Measurements from ENCODE around the gene TMEM130.

TMEM130 gene

DNA sequence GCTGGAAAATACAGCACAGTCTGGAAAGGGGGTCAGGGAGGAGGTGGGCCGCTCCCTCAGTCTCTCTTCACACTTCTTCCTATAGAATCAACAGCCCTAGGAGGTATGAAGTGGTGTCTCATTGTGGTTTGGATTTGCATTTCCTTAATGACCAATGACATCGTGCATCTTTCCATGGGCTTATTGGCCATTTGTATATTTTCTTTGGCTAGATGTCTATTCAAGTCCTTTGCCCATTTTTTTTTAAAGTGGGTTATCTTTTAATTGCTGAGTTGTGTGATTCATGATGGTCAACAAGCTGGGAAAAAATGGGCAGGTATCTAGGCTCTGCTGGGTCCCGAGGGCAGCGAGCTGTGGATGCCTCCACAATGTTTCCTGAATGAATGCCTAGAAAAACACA is 29.1 kb downstream of the TMEM130 start:
- no peak for DNase-seq

DNA sequence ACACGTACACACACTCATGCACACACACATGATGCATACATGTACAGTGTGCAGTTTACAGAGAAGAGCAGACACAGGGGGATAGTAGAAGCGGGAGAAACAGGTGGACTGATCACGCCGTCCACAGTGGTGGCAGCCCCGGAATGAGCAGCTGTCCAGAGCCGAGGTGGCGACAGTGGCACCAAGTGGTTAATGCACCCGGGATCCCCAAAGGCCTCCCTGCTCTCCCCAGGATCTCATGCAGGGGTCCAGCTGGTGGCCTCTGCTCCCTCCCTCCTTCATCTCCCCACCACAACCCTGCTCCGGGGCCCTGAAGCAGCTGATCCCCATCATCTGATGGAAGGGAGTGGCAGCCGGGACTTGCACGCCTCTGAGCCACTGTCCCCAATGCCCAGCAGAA is 29.7 kb downstream of the TMEM130 start:
- no peak for DNase-seq

DNA sequence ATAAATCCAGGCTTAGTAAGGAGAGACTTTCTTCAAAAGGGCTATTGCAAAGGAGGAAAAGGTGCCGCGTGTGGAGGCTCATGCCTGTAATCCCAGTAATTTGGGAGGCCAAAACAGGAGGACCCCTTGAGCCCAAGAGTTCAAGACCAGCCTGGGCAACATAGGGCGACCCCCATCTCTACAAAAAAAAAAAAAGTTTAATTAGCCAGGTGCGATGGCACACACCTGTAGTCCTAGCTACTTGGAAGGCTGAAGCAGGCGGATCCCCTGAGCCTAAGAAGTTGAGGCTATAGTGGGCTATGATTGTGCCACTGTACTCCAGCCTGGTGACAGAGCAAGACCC is 32.2 kb downstream of the TMEM130 start:
- DNase-seq, result no peak

DNA sequence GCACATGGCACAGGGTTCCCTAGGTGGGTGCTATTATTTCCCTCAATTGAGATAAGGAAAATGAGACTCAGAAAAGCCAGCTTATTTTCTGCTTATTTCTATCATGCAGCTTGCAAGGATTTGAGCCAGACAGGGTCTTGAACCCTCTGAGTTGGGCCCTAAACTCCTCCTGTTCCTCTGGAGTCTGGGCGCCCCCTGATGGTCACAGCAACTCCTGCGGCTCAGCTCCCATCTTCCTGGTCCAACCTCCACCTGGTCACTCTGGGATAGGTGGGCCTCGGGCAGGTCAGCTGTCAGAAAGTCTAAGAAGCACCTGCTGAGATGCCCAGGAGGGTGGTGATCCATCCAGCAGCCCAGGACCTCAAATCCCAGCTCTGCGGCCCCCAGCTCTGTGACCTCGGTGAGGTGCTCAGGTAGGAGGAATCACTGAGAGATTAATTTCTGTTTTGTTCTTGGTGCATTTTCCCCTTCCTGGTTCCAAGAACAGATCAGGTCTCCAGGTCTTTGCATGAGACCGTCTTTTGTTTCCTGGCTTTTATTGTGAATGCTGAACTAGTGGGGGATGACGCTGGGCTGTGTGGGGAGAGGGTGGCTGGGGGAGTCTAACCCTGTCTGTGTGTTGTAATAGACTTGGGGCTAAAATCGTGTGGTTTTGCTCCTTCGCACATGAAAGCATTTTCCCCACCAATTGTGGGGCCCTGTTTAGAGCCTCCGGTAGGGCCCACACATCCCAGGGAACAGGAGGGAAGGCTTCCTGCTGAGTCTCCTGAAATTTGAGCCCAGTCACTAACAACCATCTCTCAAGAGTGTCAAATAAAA is 32.8 kb downstream of the TMEM130 start:
- no peak for DNase-seq

DNA sequence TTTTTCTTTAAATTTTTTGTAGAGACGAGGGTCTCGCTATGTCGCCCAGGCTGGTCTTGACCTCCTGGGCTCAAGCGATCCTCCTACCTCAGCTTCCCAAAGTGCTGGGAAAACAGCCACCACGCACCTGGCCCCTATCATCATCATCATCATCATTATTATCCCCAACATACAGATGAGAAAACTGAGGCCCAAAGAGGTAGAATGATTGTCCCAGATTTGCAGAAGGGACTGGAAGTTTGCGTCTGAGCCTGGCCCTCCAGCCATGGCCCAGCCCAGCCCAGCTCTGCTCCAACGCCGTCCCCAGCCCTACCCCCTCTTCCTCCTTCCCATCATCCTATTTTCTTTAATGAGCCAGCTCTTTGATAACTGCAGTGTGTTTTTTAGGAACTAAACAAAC is 34.9 kb downstream of the TMEM130 start:
- no peak for DNase-seq

DNA sequence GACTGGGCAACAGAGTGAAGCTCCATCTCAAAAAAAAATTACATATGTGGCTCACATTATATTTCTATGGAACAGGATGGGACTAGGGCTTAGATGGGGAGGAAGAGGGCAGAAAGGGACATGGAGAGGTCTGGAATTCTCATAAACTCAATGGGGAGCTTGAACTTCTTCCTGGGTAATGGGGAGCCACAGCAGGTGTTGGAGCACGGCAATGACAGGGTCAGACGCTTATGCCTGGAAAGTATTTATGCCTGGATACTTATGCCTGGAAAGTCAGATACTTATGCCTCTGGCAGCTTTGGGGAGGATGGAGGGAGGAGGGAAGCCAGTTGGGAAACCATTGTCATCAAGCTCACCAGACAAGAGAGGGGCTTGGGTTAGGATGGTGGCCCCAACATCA is 36.8 kb downstream of the TMEM130 start:
- no peak for DNase-seq

DNA sequence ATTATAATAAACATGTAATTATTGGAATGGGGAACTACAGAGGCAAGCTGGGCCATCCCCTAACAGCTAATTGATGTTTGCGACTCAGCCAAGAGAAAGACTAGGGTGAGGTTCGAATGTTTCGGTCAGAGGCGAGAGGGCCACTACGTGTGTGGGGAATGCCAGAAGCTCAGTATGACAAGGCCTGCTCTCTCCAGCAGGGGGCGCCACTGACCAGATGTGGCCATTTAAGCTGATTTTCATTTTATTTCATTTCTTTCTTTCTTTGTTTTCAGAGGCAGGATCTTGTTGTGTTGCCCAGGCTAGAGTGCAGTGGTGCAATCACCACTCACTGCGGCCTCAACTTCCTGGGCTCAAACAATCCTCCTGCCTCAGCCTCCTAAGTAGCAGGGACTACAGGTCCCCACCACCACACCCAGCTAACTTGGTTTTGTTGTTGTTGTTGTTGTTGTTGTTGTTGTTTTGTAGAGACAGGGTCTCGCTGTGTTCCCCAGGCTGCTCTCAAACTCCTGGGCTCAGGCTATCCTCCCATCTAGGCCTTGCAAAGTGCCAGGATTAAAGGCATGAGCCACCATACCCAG is 38.1 kb downstream of the TMEM130 start:
- DNase-seq, result no peak

DNA sequence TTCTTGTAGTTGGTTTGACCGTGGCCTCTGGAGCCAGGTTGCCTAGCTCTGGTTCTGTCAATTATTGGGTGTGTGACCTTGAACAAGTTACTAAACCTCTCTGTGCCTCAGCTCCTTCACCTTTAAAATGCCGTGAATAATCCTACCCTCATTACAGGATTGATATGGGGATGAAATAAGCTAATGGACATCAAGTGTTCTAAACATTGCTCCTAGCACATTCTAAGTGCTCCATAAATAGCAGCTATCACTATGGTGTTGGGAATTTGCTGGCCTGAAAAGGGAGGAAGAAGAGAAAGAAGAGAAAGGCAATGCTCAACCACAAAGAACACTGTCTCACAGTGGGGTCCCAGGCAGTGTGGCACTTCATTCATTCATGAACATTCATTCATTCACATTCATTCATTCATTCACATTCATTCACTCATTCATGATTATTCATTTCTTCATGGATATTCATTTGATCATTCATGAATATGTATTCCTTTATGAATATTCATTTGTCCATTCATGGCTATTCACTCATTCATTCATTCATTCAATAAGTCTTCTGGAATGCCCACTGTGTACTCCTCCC is 38.8 kb downstream of the TMEM130 start:
- DNase-seq, result no peak

DNA sequence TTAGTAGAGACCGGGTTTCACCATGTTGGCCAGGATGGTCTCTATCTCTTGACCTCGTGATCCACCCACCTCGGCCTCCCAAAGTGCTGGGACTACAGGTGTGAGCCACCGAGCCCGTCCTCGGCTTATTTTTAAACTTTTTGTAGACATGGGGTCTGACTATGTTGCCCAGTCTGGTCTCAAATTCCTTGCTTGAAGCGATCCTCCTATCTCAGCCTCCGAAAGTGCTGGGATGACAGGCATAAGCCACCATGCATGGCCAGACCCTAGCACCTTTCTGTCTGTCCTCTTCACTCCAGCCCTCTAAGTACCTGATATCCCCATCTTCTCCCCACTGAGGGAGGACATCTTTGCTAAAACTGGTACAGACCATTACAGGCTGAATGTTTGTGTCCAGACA is 41.4 kb downstream of the TMEM130 start:
- DNase-seq, result no peak

DNA sequence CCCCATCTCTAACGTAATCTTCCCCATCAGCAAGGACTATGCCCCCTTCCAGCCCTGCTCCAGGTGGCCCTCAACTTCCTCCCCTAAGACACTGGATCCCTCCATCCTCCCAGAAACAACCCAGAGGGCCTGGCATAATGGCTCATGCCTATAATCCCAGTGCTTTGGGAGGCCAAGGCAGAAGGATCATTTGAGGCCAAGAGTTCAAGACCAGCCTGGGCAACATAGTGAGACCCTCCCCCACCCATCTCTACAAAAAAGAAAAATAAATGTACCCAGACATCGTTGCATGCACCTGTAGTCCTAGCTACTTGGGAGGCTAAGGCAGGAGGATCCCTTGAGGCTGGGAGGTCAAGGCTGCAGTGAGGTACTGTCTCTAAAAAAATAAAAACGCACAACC is 42.6 kb downstream of the TMEM130 start:
- DNase-seq, result no peak

DNA sequence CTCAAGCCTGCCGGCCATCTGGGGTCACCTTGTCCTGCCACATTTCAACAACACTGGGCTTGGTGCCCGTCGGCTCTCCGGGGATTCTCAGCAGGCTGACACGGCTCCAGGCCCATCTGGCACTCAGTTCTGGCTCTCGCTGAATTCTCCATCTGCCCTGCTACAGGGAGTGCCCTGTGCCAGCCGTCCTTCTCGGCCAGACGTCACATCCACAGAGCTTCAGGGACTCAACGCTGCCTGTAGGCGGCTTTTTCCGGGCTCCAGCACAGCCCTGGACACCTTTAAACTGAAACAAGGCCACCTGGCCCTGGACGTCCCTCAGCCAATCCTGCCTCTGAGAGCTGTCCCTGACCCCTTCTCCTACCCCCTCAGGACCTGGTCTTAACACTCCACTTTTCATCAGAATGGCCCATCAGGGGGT is 43.0 kb downstream of the TMEM130 start:
- DNase-seq, result no peak

DNA sequence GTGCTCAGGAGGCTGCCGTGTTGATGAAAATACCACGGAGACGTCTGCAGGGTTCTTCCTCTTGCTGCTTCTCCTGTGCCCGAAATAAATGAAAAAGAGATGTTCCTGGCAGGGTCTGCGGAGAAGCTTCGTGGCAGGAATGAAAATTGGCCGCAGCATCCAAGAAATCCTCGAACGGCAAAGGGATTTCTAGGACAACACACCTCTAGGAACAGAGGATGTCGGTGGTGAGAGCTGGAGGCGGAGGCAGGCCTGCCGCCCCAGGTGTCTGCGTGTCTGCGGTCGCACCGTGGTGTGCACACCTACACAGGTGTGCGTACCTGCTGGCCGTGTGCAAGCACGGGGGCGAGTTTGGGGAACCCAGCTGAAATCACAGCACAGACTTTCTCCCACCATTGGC is 43.4 kb downstream of the TMEM130 start:
- no peak for DNase-seq

DNA sequence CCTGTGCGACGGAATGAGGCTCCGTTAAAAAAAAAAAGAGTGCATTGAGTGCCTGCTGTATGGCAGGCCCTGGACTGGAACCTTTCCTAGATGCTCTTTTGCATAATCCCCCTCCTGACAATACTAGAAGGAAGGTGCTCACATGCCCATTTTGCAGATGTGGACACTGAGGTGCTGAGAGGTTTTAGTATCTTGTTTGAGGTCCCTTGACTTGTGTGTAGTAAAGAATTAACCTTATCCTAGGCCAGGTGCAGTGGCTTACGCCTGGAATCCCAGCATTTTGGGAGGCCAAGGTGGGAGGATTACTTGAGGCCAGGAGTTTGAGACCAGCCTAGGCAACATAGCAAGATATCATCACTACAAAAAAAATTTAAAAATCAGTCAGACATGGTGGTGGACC is 46.6 kb downstream of the TMEM130 start:
- no peak for DNase-seq

DNA sequence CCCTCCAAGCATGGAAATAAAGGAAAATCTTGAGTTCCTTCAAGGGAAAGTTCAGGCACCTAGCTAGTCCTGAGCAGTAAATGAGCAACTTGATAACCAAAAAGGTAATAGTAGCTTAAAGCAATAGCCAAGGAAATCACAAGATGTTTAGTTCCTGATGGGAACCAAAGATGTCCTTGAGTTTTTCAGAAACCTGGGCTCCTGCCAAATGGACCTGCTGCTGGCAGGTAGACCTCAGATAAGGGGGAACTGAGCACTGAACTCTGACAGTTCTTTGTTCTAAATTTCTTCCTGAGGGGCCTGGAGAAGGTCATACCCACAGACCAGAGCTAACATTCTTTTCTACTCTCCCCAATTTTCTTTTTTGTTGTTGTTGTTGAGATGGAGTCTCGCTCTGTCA is 48.5 kb downstream of the TMEM130 start:
- no peak for DNase-seq

DNA sequence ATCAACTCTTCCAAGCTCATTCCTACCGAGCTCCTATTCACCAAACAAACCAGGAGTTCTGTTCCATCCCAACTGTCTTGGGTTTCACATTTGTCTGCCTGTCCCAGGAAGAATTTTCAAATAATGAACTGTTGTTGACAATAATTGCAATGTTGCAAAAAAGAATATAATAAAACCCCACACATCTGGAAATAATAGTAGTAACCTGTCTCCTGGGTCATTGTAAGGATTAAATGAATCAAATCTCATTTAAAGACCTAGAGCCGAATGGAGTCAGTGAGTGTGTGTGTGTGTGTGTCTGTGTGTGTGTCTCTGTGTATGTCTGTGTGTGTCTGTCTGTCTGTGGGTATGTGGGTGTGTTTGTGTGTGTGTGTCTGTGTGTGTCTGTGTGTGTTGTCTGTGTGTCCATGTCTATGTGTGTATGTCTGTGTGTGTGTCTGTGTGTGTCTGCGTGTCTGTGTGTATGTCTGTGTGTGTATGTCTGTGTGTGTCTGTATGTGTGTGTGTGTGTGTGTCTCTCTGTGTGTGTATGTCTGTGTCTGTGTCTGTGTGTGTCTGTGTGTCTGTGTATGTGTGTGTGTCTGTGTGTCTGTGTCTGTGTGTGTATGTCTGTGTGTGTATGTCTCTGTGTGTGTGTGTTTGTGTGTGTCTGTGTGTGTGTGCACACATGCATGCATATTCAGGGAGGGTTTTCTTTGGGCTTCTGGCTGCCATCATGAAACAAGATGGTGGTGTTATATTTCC is 52.7 kb downstream of the TMEM130 start:
- DNase-seq, result no peak

DNA sequence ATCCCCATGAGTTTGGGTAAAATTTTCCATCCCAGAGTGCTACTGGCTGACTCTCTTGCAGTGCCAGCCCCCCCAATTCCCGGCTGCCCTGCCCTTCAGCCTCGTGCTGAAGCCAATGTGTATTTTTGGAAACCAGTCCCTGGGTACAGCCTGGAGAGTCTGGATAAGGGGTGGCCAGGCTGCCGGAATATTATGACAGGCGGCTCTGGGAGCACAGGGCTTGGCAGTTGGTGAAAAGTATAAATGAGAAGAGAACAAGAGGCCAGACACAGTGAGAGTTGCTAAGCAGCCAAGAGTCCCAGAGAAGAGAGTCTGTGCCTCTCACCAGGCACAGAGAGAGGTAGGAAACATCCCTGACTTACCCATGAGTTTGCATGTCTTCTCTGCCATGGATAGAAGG is 53.6 kb downstream of the TMEM130 start:
- no peak for DNase-seq

DNA sequence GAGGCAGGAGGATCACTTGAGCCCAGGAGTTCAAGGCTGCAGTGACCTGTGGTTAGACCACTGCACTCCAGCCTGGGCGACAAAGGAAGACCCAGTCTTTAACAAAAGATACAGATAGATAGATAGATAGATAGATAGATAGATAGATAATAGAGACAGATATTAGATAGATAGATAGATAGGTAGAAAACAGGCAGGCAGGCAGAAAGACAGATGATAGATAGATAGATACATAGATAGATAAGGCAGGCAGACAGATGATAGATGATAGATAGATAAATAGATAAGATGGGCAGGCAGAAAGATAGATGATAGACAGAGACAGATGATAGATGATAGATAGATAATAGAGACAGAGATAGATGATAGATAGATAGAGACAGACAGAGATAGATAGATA is 54.5 kb downstream of the TMEM130 start:
- DNase-seq, result no peak

DNA sequence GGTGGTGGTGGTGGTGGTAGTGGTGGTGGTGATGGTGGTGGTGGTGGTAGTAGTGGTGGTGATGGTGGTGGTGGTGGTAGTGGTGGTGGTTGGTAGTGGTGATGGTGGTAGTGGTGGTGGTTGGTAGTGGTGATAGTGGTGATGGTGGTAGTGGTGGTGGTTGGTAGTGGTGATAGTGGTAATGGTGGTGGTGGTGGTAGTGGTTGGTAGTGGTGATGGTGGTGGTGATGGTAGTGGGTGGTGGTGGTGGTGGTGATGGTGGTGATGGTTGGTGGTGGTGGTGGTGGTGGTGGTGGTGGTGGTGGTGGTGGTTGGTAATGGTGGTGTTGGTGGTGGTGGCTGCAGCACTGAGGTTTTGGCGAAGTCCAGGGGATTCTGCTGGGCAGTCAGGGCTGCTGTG is 58.5 kb downstream of the TMEM130 start:
- DNase-seq, result no peak

DNA sequence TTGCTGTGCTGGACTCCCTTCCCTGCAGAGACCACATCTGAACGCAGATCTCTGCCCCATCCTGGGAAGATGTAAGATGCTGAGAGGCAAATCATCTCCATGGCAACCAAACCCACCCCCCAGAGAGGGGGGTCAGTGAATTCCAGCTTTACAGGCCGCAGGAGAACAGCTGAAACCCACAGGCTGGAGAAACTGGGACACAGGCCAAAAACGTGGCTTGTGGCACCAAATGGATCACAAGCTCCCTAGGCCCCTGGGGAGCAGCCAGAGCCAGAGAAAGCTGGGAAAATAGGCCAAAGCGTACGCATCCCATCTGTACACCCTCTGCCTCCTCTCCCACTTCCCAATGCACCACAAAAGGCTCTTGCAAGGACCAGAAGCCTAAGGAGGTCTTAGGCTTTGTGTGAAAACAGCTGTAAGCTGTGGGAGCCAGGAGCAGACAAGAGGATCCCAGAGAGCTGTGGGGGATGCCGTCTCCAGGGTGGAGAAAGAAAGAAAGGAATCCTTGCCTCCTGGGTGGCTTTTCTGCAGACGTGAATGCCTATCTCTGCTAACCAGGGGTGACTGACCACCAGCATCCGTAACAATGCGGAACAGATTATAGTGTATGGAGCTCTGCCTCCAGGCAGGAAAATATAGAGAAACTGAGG is 59.5 kb downstream of the TMEM130 start:
- DNase-seq, result no peak

DNA sequence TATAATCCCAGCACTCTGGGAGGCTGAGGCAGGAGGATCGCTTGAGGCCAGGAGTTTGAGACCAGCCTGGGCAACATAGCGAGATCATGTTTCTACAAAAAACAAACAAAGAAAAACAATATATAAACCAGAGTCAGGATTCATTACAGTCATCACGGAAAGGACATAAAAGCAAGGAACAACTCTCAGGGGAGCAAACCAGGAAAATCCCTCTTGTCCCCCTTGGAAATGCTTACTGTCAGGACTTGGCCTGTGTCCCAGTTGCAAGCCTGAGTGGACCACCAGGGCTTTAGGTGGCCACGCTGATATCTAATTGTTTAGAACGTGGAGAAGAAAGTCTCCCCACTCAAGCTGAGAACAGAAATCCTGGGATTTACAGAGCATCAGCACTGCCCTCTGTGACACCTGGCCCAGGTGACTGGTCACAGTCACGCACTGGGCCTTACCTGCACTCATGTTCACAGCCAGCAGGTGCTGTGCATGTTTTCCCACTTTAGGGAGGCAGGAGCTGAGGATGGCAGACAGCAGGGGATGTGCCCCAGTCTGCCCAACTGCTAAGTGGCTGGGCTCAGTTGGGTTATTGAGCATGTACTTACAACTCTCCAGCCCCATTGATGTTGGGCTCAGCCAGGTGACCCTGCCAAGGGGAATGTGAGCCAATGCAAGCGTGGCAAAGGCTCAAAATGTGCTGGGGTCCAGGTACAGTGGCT is 60.9 kb downstream of the TMEM130 start:
- DNase-seq, result no peak

DNA sequence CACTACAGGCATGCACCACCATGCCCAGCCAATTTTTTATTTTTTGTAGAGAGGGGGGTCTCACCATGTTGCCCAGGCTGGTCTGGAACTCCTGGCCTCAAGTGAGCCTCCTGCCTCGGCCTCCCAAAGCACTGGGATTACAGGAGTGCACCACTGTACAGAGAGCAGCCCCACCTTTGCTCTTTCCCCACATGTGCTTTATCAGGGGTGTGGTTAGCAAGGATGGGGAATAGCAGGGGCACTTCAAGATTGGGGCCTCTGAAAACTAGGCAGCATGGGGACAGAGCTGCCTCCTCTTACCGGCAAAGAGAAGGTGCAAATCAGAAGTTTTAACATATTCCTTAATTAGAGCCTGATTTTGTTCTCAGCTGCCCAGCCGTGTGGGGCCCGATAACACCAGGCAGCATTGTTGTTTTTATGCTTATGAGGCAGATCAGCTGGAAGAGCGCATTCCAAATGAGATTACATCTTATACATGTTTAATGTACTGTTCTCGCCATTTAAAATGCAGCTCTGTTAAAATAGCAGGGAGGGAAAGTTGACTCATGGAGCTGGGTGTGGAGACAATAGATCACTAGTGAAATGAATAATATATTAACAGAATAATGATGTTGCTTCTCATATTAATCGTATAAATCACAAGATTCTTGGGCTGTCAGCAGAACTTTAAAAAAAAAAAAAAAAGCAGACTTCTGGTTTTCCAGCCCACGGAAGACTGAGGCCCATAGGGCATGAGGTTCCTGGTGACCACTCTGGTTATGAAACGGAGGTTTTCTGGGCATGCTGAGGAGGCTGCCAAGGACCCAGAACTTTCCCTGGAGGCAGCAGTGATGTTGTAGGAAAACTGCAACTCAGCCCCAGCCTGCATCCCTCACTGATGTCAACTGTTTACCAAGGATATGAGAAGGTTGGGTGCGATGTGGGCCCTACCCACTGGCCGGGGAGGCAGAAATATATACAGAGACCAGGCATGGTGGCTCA is 62.5 kb downstream of the TMEM130 start:
- no peak for DNase-seq
